ENCODE results near the gene CLEC16A.
"Not testable (repeated sequence)": the region's sequence is repeated elsewhere in the genome, so short reads cannot be mapped to it uniquely, and the experiment has no call there.

Gene CLEC16A

GRCh38 chr16:10923650-10924214 is 20.6 kb upstream of the CLEC16A start:
- peaks cover 6 to 35% (median 25%) of the 10 kb centered on the region in 5 donors for H3K4me1 ChIP-seq (ENCODE audit: control insufficient read depth in 5 of 5, insufficient read depth in 5 of 5, low read length in 5 of 5)
- H3K36me3 ChIP-seq (ENCODE audit: control insufficient read depth in 5 of 5, insufficient read depth in 5 of 5, low read length in 5 of 5) = peaks cover 0 to 75% (median 35%) of the 10 kb centered on the region in 5 donors
- no peak overlapping the region for H3K9ac ChIP-seq (ENCODE audit: low read length in 5 of 5)
- no peak overlapping the region for H3K27ac ChIP-seq (ENCODE audit: low read depth, low read length)
- no peak overlapping the region for H3K4me3 ChIP-seq (ENCODE audit: low read depth in 1 of 5, low read length in 5 of 5)
- H3K27me3 ChIP-seq (ENCODE audit: control insufficient read depth in 5 of 5, insufficient read depth in 4 of 5, low read length in 5 of 5) = no peaks in the 10 kb centered on the region
- H3K9me3 ChIP-seq (ENCODE audit: control insufficient read depth in 5 of 5, low read length in 5 of 5) = no peaks in the 10 kb centered on the region

- H3K27me3 ChIP-seq (ENCODE audit: control insufficient read depth in 5 of 5, insufficient read depth in 4 of 5, low read length in 5 of 5); H3K27ac ChIP-seq (ENCODE audit: low read depth, low read length); H3K9ac ChIP-seq (ENCODE audit: low read length in 5 of 5); H3K4me3 ChIP-seq (ENCODE audit: low read depth in 1 of 5, low read length in 5 of 5); H3K9me3 ChIP-seq (ENCODE audit: control insufficient read depth in 5 of 5, low read length in 5 of 5): not testable (repeated sequence)
- H3K4me1 ChIP-seq (ENCODE audit: control insufficient read depth in 5 of 5, insufficient read depth in 5 of 5, low read length in 5 of 5) = peaks cover 6 to 41% (median 34%) of the 10 kb centered on the region in 5 donors
- peaks cover 0 to 86% (median 41%) of the 10 kb centered on the region in 5 donors for H3K36me3 ChIP-seq (ENCODE audit: control insufficient read depth in 5 of 5, insufficient read depth in 5 of 5, low read length in 5 of 5)
Observed at GRCh38 chr16:10925285-10925684, 19.1 kb upstream of the CLEC16A start.

GRCh38 chr16:10926094-10926493 is 18.3 kb upstream of the CLEC16A start:
- Histone ChIP-seq H3K9ac (ENCODE audit: low read length in 5 of 5) (no peak overlapping the region), H3K36me3 (ENCODE audit: control insufficient read depth in 5 of 5, insufficient read depth in 5 of 5, low read length in 5 of 5) (peaks cover 0 to 84% (median 41%) of the 10 kb centered on the region in 5 donors)

GRCh38 chr16:10926867-10927266 is 17.5 kb upstream of the CLEC16A start:
- Histone ChIP-seq H3K4me3 (ENCODE audit: low read depth in 1 of 5, low read length in 5 of 5) (no peak overlapping the region), H3K9ac (ENCODE audit: low read length in 5 of 5) (no peak overlapping the region), H3K4me1 (ENCODE audit: control insufficient read depth in 5 of 5, insufficient read depth in 5 of 5, low read length in 5 of 5) (peaks cover 7 to 33% (median 29%) of the 10 kb centered on the region in 5 donors), H3K9me3 (ENCODE audit: control insufficient read depth in 5 of 5, low read length in 5 of 5) (no peaks in the 10 kb centered on the region), H3K27ac (ENCODE audit: low read depth, low read length) (no peak overlapping the region), H3K27me3 (ENCODE audit: control insufficient read depth in 5 of 5, insufficient read depth in 4 of 5, low read length in 5 of 5) (no peaks in the 10 kb centered on the region), H3K36me3 (ENCODE audit: control insufficient read depth in 5 of 5, insufficient read depth in 5 of 5, low read length in 5 of 5) (peaks cover 0 to 81% (median 42%) of the 10 kb centered on the region in 5 donors)

More at GRCh38 chr16:10926094-10926493, 18.3 kb upstream of the CLEC16A start:
- Histone ChIP-seq H3K4me3 (ENCODE audit: low read depth in 1 of 5, low read length in 5 of 5) (no peak overlapping the region), H3K27ac (ENCODE audit: low read depth, low read length) (no peak overlapping the region), H3K9me3 (ENCODE audit: control insufficient read depth in 5 of 5, low read length in 5 of 5) (no peaks in the 10 kb centered on the region), H3K4me1 (ENCODE audit: control insufficient read depth in 5 of 5, insufficient read depth in 5 of 5, low read length in 5 of 5) (peaks cover 8 to 40% (median 36%) of the 10 kb centered on the region in 5 donors), H3K27me3 (ENCODE audit: control insufficient read depth in 5 of 5, insufficient read depth in 4 of 5, low read length in 5 of 5) (no peaks in the 10 kb centered on the region)

- Histone ChIP-seq H3K27me3 (ENCODE audit: control insufficient read depth in 5 of 5, insufficient read depth in 4 of 5, low read length in 5 of 5) (no peaks in the 10 kb centered on the region), H3K4me1 (ENCODE audit: control insufficient read depth in 5 of 5, insufficient read depth in 5 of 5, low read length in 5 of 5) (peaks cover 5 to 26% (median 22%) of the 10 kb centered on the region in 5 donors), H3K9me3 (ENCODE audit: control insufficient read depth in 5 of 5, low read length in 5 of 5) (no peaks in the 10 kb centered on the region), H3K36me3 (ENCODE audit: control insufficient read depth in 5 of 5, insufficient read depth in 5 of 5, low read length in 5 of 5) (peaks cover 0 to 79% (median 45%) of the 10 kb centered on the region in 5 donors), H3K9ac (ENCODE audit: low read length in 5 of 5) (no peak overlapping the region), H3K27ac (ENCODE audit: low read depth, low read length) (no peak overlapping the region), H3K4me3 (ENCODE audit: low read depth in 1 of 5, low read length in 5 of 5) (no peak overlapping the region)
Observed at GRCh38 chr16:10927497-10928112, 16.8 kb upstream of the CLEC16A start.

- not testable (repeated sequence) for H3K9me3 ChIP-seq (ENCODE audit: control insufficient read depth in 5 of 5, low read length in 5 of 5); H3K4me3 ChIP-seq (ENCODE audit: low read depth in 1 of 5, low read length in 5 of 5); H3K9ac ChIP-seq (ENCODE audit: low read length in 5 of 5); H3K27ac ChIP-seq (ENCODE audit: low read depth, low read length); H3K27me3 ChIP-seq (ENCODE audit: control insufficient read depth in 5 of 5, insufficient read depth in 4 of 5, low read length in 5 of 5)
- Histone ChIP-seq H3K4me1 (ENCODE audit: control insufficient read depth in 5 of 5, insufficient read depth in 5 of 5, low read length in 5 of 5) (peaks cover 1 to 28% (median 18%) of the 10 kb centered on the region in 5 donors), H3K36me3 (ENCODE audit: control insufficient read depth in 5 of 5, insufficient read depth in 5 of 5, low read length in 5 of 5) (peaks cover 0 to 76% (median 54%) of the 10 kb centered on the region in 5 donors)
Observed at GRCh38 chr16:10929097-10929496, 15.3 kb upstream of the CLEC16A start.

GRCh38 chr16:10929853-10930754 is 14.3 kb upstream of the CLEC16A start:
- H3K36me3 ChIP-seq (ENCODE audit: control insufficient read depth in 5 of 5, insufficient read depth in 5 of 5, low read length in 5 of 5) = peaks cover 0 to 70% (median 50%) of the 10 kb centered on the region in 5 donors
- no peak overlapping the region for H3K4me3 ChIP-seq (ENCODE audit: low read depth in 1 of 5, low read length in 5 of 5)
- no peak overlapping the region for H3K27ac ChIP-seq (ENCODE audit: low read depth, low read length)
- no peak overlapping the region for H3K9ac ChIP-seq (ENCODE audit: low read length in 5 of 5)
- no peaks in the 10 kb centered on the region for H3K27me3 ChIP-seq (ENCODE audit: control insufficient read depth in 5 of 5, insufficient read depth in 4 of 5, low read length in 5 of 5)
- H3K9me3 ChIP-seq (ENCODE audit: control insufficient read depth in 5 of 5, low read length in 5 of 5) = no peaks in the 10 kb centered on the region
- H3K4me1 ChIP-seq (ENCODE audit: control insufficient read depth in 5 of 5, insufficient read depth in 5 of 5, low read length in 5 of 5) = peaks cover 4 to 37% (median 26%) of the 10 kb centered on the region in 5 donors

- Histone ChIP-seq H3K4me1 (ENCODE audit: control insufficient read depth in 5 of 5, insufficient read depth in 5 of 5, low read length in 5 of 5) (peaks cover 6 to 44% (median 33%) of the 10 kb centered on the region in 5 donors), H3K4me3 (ENCODE audit: low read depth in 1 of 5, low read length in 5 of 5) (no peak overlapping the region), H3K36me3 (ENCODE audit: control insufficient read depth in 5 of 5, insufficient read depth in 5 of 5, low read length in 5 of 5) (peaks cover 0 to 64% (median 45%) of the 10 kb centered on the region in 5 donors), H3K9ac (ENCODE audit: low read length in 5 of 5) (no peak overlapping the region), H3K27me3 (ENCODE audit: control insufficient read depth in 5 of 5, insufficient read depth in 4 of 5, low read length in 5 of 5) (no peaks in the 10 kb centered on the region), H3K27ac (ENCODE audit: low read depth, low read length) (no peak overlapping the region), H3K9me3 (ENCODE audit: control insufficient read depth in 5 of 5, low read length in 5 of 5) (no peaks in the 10 kb centered on the region)
Observed at GRCh38 chr16:10930755-10931093, 13.6 kb upstream of the CLEC16A start.

- Histone ChIP-seq H3K27ac (ENCODE audit: low read depth, low read length) (no peak overlapping the region), H3K9me3 (ENCODE audit: control insufficient read depth in 5 of 5, low read length in 5 of 5) (no peaks in the 10 kb centered on the region), H3K9ac (ENCODE audit: low read length in 5 of 5) (no peak overlapping the region), H3K4me1 (ENCODE audit: control insufficient read depth in 5 of 5, insufficient read depth in 5 of 5, low read length in 5 of 5) (peaks cover 6 to 48% (median 37%) of the 10 kb centered on the region in 5 donors), H3K27me3 (ENCODE audit: control insufficient read depth in 5 of 5, insufficient read depth in 4 of 5, low read length in 5 of 5) (no peaks in the 10 kb centered on the region), H3K36me3 (ENCODE audit: control insufficient read depth in 5 of 5, insufficient read depth in 5 of 5, low read length in 5 of 5) (peaks cover 0 to 60% (median 41%) of the 10 kb centered on the region in 5 donors), H3K4me3 (ENCODE audit: low read depth in 1 of 5, low read length in 5 of 5) (no peak overlapping the region)
Observed at GRCh38 chr16:10931134-10931533, 13.2 kb upstream of the CLEC16A start.

Data from subcutaneous abdominal adipose tissue (tissue), 5 donors.